NCI-H460 (cell line): ENCODE measurements around the gene DCP1B. TPM values are rescaled to one million over a fixed set of nuclear protein-coding genes. Genes with fewer than 3 reads are reported as not detected.

Source experiments
- DNase-seq: peaks from one replicate; pipeline ENCODE4 v3.0.0-alpha.2; 2016; ENCODE audit warnings: low read depth; ENCODE audit errors: extremely low read depth
- total RNA-seq: library from RNA; depleted of rRNA; stranded (reverse); fragments of >200 nt; shearing (Covaris generic); gene quantifications from 2 replicates; pipeline ENCODE4 v1.2.3, GENCODE V29; 2014; rRNA removed

The DCP1B gene
- total RNA-seq, 1 experiment from 2014 or later = 10.3 TPM

- DNase-seq = no peak
Observed at GRCh38 chr12:1908758-1909157, 95.5 kb downstream of the DCP1B start.

- DNase-seq = no peak
Observed at GRCh38 chr12:1907652-1908611, 96.3 kb downstream of the DCP1B start.

- no peak for DNase-seq
Observed at GRCh38 chr12:1906579-1906978, 97.7 kb downstream of the DCP1B start.

GRCh38 chr12:1904875-1905274 is 99.4 kb downstream of the DCP1B start:
- DNase-seq = no peak

GRCh38 chr12:1896964-1897363 is 107.3 kb downstream of the DCP1B start:
- no peak for DNase-seq

Other genes with a start within 250 kb of the DCP1B start
- gene LRTM2, start 183.9 kb downstream of the DCP1B start, total RNA-seq = not detected in 2 replicates
- gene CACNA2D4, start 85.8 kb downstream of the DCP1B start, total RNA-seq = not detected in 2 replicates
- gene CACNA1C, start 48.5 kb upstream of the DCP1B start, total RNA-seq = 0.20 and 0.37 TPM in 2 replicates